Activated CD8-positive, alpha-beta memory T cell treated with anti-CD3 and anti-CD28 coated beads, Interleukin-2, amount 50 U/mL, for 24 hours (primary cell): ENCODE measurements around the gene ARMC7.

ENCODE experiments used
- DNase-seq: peaks from one replicate; pipeline ENCODE4 v3.0.0-alpha.2; 2020; ENCODE audit errors: extremely low read depth

Gene ARMC7

DNA sequence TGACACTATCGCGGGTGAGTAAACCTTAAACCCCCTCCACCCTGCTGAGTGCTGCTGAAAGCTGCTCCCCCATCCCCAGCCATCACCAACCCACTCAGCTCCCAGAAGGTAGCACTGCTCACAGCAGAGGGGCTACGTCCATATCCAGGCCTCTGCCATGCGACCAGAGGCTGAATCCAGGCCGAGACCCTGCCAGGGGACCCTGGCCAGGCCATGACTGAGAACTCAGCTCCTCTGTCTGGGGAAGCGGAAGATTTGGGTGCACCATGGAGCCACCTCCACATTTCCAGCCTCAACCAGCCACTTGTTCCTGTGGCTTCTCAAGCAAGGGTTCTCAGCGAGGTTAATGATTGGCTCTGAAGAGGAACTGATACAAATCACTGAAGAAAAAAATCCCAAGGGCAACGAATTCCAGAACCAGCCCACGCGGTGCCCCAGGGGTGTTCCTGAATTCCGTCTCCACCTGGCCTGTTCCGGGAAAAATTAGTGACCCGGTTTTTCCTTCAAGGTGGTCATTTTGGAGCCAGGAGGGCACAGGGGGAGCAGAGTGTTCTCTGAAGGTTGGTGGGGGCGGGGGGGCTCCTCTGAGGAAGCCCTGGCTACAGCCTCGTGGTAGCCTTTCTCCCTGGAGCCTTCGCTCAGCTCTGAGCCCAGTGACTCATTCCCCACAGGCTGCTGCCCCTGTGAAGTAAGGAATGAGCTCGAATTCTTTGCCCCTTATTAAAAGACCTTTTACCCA lies 31.3 kb upstream of the ARMC7 start:
- DNase-seq = no peak

DNA sequence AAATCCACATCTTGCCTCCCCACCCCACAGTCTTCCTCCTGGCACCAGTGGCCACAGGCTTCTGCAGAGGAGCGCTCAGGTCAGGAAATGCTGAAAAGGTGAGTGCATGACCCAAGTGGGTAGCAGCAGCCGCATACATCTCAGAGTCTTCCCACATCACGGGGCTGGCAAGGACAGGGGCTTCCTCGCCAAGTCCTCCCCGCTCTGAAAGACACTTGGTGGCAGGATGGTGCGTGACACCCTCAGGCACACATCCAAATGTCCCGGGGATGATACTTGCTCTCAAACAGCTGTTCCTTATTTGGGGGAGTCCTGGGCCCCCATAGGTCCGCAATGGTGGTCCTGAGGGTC lies 30.8 kb upstream of the ARMC7 start:
- no peak for DNase-seq

DNA sequence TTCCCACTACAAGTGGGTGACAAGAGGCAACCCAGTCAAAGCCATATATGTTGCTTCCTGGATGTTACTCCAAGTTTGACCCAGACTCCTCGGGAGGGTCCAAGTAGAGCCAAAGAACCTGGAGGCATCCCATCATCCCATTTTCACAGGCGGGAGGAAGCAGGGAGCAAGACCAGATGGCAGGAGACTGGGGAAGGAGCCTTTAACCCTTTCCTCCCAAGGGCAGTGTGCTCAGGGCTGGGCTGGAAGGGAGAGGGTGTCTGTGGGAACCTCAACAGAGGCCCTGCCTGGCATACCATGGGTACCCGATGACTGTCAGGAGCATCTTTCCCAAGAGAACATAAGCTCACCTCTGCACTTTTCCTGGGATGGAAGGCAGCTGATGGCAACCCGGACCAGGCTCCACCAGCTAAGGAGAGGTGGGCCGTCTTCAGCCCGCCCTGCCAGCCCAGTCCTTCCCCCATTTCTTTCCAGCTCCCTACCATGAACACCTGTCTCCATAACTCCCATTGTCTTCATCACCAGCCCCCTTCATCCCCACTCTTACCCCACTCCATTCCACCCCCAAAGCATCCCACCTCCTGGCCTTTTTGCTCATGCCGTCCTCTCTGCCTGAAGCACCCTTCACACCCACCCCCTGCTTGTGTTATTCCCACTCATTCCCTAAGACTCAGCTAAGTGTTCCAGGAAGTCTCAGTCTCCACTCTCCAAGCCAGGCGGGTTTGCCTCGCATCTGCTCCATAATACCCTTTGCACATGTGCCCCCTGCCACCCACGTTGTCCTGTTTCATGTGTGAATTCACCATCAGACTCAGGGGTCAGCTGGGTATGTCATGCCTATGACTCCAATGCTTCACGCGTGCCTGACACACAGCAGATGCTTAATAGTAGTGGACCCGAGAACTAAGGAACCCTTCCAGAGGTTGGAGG lies 27.9 kb upstream of the ARMC7 start:
- no peak for DNase-seq

DNA sequence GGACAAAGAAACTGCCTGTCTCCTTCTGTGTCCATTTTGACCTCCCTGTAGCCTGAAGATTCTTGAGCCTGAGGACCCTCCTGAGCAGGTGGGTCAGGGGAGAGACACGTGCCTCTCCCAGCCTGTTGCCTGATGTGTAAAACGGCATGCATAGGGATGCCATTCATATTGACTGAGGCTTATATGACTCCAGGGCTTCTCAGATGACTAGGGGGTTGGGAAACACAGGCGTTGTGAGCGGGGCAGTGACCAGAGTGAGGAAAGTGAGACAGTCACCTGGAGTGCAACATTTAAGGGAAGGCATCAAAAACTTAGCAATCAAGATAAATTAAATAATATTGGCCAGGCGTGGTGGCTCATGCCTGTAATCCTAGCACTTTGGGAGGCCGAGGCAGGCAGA lies 27.1 kb upstream of the ARMC7 start:
- DNase-seq = no peak

DNA sequence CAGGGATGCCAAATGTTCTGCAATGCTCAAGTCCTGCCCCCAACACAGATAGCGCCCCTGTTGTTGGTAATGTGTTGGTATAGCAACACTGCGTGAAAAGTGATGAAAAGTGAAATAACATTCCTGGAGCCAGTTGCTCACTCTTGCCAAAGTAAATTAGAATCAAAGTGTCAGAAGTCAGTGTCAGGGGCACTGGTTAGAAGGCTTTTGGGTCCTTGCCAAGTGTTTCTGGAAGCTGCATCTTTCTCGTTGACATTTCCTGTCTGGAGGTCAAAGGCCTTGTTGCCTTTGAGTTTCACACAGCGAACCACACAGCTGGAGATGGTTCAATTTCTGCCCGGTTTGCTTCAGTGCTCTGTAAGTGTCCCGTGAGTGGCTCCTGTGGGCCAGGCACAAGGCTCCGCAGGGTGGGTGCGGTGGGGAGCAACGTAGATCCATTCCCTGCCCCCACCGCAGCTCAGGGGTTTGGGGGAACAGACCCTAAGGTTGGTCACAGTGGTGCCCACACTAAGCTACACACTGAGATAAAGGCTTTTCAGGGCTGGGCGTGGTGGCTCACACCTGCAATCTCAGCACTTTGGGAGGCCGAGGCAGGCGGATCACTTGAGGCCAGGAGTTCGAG lies 25.6 kb upstream of the ARMC7 start:
- DNase-seq = no peak

DNA sequence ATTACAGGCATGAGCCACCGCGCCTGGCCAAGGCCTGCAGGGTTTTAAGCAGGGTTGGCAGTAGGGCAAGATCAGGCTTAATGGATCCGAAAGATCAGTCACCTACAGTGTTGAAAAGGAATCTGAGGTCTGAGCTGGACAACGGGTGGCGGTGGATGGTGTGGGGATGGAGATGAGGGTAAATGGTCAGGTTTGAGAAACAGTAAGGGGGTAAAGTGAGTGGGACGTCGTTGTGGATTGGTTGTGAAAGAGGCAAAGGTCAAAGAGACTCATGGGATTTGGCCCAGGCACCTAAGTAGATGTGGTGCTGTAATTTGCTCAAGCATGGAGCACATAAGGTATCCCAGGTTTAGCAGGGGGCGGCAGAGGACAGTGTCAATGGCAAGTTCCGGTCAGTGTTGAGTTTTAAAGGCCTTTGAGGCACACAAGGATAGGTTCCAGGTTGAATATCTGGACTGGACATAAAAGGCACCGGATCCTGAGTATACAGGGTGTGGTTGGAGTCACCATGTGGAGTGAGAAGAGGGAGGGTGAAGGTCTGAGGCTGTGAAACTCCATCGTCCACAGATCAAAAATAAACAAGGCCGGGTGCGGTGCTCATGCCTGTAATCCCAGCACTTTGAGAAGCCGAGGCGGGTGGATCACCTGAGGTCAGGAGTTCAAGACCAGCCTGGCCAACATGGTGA lies 23.1 kb upstream of the ARMC7 start:
- no peak for DNase-seq

DNA sequence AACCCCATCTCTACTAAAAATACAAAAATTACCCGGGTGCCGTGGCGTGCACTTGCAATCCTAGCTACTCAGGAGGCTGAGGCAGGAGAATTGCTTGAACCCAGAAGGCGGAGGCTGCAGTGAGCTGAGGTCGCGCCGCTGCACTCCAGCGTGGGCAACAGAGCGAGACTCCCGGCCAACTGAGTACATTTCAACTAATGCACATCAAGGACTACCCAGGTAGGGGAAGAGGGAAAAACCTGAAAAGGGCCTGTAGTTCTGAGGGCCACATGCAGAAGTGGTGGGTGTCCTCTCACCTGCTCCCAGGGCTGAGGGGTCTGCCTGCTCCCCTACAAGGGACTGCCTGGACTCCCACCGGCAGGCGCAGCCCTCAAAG lies 22.6 kb upstream of the ARMC7 start:
- no peak for DNase-seq

DNA sequence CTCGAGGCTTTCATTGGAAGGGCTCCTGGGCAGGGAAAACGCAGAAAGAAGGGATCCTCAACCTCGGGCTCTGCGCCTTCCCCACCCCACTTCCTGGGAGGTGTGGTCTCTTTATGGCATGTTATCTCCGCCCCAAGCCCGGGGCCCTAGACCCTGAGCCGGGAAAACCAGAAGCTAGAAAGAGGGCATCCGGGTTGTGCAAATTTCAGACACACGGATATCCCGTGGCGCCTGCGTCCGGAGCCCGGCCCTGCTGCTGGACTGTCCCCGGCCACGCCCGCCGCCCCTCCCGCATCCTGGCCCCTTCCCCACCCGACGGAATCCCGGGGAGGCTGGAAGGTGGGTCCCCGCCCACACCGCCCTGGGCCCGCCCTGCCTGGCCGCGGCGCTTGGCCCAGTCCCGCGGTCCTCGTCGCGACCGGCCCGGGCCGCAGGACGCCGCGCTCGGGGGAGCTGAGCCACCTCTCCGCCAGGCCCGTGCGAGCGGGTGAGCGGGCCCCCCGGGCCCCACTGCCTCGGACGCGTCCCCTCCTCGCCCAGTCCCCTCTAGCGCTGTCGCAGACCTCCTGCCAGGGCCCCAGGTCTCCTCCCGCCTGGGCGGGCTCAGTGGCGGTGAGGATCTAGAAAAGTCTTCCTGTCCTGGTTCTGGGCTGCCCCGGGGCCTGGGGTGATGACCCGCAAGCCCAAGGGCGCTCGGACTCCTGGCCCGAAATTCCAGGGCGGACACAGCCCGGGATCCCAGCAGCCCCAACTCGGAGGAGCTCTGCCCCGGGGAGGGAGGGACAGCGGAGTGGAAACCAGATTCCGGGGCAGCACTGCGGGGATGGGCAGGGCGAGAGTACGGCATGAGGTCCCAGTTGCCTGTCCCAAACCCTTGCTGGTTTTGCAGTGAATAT lies 22.0 kb upstream of the ARMC7 start, which contains the start of gene SLC16A5:
TSS of gene SLC16A5 (plus strand) at position 397 of the 896 bp plus-strand sequence. CDS start 5,683 bp downstream, outside the sequence.
- no peak for DNase-seq

DNA sequence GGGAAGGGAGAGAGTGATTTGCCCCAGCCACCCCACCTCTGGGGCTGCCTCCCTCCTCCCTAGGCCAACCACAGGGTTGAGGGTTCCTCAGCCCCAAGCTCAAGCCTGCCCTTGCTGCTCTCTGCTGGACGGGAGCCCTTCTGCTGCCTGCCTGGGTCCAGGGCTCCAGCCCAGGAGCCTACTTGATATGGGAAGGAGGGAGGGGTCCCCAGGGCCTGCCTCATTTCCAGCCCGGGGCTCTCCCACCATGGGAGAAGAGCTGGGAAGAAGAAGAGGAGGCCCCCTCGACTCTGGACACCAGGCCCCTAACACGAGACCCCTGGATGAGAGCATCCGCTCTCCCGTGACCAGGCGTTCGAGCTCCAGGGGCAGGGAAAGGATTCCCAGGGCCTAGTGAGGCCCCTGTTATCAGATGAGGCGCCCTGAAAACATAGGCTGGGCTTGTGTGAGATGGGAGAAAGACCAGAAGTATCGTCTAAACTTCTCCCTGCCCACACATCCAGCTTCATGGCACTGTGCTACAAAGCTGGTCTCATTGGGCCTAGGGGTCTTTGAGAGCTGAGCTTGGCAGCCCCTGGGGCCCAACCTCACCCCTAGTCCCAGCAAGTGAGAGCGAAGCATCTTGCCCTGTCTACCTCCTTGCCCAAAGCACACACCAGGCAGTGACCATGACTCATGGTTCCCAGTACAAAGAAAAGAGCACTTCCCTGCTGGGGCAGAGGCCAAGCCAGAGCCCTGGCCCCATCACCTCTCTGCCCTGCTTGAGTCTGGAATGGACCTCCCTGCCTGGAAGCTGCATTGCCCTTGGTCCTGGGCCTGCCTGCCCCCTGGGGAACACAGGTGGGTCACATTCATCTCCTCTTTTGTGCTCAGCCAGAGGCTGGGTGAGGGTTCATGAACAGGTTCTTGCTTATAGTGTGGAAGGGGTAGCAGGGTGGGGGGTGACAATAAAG lies 21.0 kb upstream of the ARMC7 start:
- DNase-seq = no peak

DNA sequence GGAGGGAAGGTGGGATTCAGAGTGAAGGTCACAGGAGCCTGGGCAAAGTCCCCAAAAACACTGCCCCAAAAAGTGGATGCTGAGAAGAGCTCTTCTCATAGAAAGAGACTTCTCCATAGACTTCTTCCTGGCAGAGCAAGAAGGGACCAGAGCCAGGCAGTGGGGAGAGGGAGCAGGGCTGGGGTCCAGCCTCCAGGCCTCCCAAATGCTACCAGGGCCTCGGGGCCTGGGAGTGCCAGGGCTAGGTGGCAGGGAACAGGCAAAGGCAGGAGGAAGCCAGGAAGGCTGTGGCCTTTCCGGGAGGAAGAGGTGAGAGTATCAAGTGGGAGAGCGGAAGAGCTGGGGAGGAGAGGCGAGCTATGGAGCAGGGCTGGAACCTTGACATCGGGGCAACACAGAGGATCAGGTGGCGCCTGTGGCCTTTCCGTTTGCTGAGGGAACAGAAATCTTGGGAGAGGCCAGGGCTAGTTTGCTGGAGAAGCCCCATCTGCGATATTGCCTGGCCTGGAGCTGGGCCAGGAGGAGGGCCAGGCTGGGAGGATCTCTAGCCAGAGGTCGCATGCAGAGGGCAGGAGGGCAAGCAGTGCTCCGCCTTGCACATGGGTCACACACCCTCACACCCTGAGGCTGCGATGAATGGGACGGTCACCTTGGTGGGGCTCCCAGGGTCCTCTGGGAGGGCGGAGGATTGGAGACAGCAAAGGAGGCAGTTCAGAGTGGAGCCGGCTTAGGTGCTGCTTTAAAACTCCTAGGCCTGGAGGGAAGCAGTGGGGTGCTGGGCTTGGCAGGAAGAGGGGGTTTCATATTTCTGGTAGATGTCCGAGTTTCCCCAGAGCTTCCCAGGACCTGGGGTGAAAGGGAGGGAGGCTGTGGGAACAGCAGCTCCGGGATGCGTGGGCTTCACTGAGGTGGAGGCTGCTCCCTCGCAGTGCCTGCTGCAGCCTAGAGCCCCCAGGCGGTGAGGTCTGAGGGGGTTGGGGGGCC lies 18.6 kb upstream of the ARMC7 start:
- no peak for DNase-seq

DNA sequence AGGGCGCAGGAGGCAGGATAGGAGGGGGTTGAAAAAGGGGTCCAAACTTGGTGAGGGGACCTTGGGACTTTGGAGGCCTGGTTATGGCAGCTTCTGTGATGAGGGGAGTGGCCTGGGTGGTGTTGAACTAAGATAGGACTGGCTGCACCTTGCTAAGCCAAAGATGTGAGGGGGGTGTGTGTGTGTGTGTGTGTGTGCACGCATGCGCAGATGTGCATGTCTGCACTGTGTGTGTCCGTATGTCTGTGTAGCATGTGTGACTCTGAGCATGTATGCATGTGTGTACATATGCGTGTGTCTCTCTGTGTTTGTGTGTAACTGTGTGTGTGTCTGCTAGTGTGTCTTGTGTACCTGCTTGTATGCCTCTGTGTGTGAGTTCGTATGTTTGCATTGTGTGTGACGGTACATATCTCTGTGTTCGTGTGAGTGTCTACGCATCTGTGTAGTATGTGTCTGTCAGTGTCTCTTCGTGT lies 17.9 kb upstream of the ARMC7 start:
- no peak for DNase-seq

DNA sequence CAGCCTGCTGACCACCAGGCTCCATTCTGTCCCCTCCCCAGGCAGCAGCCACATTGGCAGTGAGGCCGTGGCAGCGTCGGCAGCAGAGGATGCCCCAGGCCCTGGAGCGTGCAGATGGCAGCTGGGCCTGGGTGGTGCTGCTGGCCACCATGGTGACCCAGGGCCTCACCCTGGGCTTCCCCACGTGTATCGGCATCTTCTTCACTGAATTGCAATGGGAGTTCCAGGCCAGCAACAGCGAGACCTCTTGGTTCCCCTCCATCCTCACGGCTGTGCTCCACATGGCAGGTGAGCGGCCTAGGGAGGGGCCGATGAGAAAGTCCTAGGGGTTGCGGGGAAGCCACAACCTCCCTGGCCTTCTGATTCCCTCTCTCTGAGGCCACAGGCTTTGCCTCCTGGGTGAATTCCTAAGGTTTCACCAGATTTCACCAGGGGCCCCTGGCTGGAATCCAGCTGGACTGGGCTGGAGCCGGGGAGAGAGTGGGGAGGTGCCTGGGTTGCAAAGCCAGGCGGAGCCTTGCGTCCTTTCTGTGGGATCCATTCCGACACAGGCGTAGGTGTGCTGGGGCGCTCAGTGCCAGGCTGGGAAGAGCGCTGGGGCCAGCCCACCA lies 16.1 kb upstream of the ARMC7 start:
- DNase-seq = no peak

DNA sequence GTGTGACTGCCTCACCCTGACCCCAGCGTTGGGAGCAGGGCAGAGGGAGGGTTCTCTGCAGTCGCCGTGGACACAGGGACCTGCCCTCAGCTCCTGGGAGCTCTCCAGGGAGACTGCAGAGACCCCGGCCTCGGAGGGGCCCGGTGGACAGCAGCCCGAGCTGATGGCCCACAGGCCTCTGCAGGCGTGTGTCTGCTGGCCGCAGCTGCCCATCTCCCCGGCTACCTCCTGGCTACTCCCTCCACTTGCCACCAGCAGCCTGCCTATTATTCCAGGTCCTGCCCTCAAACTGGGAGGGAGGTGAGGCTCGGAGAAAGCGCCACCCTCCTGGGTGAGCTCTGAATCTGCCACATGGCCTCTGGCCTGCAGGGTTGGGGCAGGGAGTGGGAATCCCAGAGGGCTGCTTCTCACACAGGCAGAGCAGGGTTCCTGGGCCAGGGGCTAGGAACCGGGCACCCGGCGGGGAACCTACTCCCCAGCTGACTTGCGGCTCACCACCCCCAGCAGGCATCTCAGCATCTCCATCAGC lies 14.8 kb upstream of the ARMC7 start:
- DNase-seq = no peak

DNA sequence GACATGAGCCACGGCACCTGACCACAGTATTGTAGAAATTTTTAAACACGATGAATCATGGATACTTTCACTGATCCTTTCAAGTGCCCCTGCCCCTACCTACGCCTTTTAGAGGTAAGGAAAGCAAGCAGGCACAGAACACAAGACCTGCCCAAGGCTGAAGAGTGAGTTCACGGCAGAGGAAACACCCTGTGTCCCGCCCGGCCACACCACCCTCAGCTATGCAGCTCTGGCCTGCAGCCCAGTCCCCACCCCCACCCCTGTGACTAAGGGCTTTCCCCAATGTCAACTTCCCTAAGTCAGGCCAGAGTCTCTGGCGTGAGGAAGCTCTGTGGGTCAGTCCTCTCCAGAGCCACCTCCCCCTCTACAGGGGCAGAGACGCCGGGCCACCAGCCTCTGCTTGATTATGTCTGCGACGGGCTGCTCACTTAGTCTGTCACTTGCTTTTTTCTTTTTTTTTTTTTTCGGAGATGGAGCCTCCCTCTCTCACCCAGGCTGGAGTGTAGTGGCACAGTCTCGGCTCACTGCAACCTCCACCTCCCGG lies 13.6 kb upstream of the ARMC7 start:
- no peak for DNase-seq

DNA sequence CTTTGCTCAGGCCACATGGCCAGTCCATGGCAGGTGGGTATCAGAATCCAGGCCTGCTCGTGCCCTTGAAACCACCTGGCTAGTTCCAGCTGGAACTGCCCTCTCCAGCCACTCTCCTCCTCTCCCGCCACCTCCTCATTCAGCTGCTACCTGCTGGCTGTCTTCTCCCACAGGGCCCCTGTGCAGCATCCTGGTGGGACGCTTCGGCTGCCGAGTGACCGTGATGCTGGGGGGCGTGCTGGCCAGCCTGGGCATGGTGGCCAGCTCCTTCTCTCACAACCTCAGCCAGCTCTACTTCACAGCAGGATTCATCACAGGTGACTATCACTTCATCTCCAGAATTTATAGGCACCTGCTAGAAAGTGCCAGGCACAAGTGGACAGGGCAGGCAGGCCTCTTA lies 11.9 kb upstream of the ARMC7 start:
- DNase-seq = no peak

DNA sequence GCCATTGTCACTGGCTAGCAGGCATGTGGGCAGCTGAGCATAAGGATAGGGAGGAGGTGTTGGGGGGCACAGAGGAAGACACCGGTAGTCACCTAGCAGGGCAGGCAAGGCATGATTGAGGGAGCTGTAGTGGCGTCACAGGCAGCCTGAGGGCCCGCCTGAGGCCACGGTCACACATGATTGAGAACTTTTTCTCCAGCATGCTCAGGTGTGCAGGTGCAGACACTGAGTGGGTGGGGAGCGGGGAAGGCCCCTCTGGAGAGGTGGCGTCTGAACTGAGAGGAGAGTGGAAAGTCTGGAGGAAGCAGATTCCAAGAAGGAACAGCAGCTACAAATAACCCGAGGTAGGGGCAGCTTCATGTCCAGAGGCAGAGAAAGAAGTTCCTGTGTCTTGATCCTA lies 10.9 kb upstream of the ARMC7 start:
- DNase-seq = no peak

DNA sequence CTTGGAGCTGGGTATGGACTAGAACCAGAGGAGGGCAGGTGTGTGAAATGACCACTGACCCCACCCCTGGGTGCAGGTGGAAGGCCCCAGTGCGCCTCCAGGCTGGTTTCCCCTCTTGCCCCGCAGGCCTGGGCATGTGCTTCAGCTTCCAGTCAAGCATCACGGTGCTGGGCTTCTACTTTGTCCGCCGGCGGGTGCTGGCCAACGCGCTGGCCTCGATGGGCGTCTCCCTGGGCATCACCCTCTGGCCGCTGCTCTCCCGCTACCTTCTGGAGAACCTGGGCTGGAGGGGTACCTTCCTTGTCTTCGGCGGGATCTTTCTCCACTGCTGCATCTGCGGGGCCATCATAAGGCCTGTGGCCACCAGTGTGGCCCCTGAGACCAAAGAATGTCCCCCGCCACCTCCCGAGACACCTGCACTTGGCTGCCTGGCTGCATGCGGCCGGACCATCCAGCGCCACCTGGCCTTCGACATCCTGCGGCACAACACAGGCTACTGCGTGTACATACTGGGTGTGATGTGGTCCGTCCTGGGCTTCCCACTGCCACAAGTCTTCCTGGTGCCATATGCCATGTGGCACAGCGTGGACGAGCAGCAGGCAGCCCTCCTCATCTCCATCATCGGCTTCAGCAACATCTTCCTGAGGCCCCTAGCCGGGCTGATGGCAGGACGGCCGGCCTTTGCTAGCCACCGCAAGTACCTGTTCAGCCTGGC lies 9.7 kb upstream of the ARMC7 start:
- DNase-seq = no peak
